ENCODE measurements around the gene JADE3.
A peak's percentile ranks its signal among the peaks of the same experiment; 100 is the strongest.

JADE3 gene

DNA sequence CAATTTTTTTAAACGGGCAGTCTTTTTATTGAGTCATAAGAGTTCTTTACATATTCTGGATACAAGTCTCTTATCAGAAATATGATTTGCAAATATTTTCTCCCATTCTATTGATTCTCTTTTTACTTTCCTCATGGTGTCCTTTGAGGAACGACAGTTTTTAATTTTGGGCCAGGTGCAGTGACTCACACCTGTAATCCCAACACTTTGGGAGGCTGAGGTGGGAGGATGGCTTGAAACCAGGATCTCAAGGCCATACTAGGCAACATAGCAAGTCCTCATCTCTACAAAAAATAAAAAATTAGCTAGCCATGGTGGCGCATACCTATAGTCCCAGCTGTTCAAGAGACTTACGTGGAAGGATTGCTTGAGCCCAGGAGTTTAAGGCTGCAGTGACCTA, 99.9 kb downstream of the JADE3 start:
- no peak overlapping the region for H3K27ac ChIP-seq
- ChIA-PET CTCF (no interaction called here), POLR2A (ENCODE audit: low non-redundant PET) (no interaction called here)
- DNase-seq (ENCODE audit: low spot score): no peak
- no peak for TF ChIP-seq CTCF (conservative IDR thresholded peaks at IDR 0.05; ENCODE audit: low read depth)

DNA sequence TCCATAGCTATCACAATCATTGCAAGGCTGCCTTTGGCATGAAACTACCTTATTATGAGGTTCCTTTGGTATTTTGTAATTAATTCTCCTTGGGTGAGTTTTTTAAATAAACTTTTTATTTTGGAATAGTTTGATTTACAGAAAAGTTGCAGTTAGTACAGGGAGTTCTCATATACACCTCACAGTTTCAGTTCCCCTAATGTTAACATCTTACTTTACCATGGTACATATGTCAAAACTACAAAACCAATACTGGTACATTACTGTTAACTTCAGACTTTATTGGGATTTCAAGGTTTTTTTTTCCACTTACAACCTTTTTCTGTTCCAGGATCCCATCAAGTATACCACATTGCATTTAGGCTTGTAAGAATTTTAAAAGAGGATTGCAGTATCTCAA, 114.0 kb downstream of the JADE3 start:
- CTCF ChIA-PET: interaction anchor here (0.7 kb wide), 1 partner anchor 111 kb away, joined by 3 read pairs; no protein-coding TSS in a partner anchor
- H3K27ac ChIP-seq: no peak overlapping the region
- TF ChIP-seq CTCF (conservative IDR thresholded peaks at IDR 0.05; ENCODE audit: low read depth): no peak
- POLR2A ChIA-PET (ENCODE audit: low non-redundant PET): no interaction called here
- no peak for DNase-seq (ENCODE audit: low spot score)

DNA sequence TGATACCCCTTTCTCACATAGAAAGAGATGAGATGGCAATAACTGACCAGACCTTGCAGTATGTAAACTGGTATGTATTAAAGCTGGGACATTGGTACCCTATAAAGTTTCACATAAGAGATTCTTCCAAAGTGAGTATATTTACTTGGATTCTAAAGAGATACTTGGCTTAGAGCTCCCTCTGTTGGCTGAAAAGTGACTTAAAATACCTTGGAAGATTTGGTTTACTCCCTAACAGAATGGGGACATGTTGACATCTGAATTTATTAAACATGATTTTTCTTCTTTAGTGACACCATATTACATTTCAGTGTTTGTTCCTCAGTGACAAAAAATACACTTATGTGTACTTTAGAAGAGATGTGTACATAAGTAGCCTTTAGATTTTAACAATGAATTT, 118.1 kb downstream of the JADE3 start:
- H3K27ac ChIP-seq: no peak overlapping the region
- TF ChIP-seq CTCF (conservative IDR thresholded peaks at IDR 0.05; ENCODE audit: low read depth): peak; percentile 56; the same call in 1 of the 2 replicates
- DNase-seq (ENCODE audit: low spot score): peak; percentile 36
- ChIA-PET POLR2A (ENCODE audit: low non-redundant PET) (no interaction called here), CTCF (interaction anchor here (0.5 to 1.4 kb wide), 10 partner anchors 10 to 1371 kb away, joined by 3 to 6 read pairs (median 3); no protein-coding TSS in a partner anchor)

DNA sequence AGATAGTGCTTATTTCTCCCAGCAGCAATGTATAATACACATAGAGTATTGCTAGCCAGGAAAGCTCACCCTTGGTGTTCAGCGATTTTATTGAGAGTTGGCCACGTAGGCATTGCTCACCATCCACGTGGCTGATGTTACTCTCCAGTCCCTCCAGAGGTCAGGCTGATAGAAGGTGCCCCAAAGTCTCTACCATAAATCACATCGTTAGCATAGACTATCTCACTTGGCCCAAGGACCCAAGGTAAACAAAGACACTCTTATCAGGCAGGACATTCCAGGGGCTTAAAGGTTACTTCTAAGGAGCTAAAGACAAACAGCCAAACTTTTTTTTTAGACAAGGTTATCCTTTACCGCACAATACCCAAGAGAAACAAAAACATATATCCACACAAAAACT, 135.8 kb downstream of the JADE3 start:
- DNase-seq (ENCODE audit: low spot score): no peak
- no peak for TF ChIP-seq CTCF (conservative IDR thresholded peaks at IDR 0.05; ENCODE audit: low read depth)
- no peak overlapping the region for H3K27ac ChIP-seq
- ChIA-PET CTCF (no interaction called here), POLR2A (ENCODE audit: low non-redundant PET) (no interaction called here)

DNA sequence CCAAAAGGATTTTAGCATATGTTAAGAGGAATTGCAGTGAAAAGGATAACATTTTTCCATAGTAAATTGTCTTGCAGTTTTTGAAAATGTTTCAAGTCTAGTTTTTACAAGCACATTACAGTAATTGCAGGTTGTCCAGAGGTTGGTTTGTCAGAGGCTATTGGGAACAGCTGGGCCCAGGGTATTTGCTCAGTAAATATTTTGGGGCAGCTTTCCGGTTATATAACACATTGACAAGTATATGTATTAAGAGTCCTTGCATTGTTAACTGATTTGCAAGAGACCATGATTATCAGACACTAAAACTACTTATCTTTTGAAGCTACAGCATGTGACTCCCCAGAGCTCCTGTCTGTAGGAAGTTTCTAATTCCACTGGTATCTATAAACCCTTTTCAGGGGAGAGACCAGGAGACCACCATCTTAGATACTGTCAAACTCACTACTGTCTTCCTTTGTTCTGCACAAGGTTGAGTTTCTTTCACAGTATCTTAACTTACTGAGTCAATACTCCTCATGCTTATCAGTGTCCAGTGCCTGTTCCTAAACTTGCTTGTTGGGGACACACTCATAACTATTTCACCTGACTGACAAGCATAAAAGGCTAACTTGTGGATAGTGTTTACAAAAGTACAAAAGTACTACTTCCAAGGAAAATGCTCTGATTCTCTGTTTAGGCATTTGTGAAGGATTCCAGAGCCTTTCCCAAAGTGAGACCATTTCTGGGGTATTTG, 147.1 kb downstream of the JADE3 start:
- TF ChIP-seq CTCF (conservative IDR thresholded peaks at IDR 0.05; ENCODE audit: low read depth): no peak
- no peak overlapping the region for H3K27ac ChIP-seq
- DNase-seq (ENCODE audit: low spot score): no peak
- ChIA-PET POLR2A (ENCODE audit: low non-redundant PET) (no interaction called here), CTCF (interaction anchor here (0.5 kb wide), 1 partner anchor 63 kb away, joined by 3 read pairs; no protein-coding TSS in a partner anchor)

DNA sequence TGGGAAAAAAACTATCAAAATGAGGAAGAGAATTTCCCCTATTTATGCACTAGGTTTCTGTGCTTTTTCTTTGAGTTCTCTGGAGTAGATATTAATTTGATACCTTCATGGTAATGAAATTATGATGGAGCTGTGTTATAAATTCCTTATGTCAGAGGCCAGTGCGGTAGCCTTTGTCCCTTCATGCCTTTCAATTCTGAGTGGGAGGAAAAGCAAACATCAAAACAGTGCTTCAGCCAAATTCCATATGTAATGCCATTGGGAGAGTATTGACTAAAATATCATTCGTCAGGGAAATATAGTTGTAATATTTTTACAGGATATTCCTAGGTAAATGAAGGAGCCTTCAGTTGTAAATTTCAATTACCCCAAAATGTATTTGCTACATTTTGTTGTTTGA, 148.5 kb downstream of the JADE3 start:
- H3K27ac ChIP-seq: no peak overlapping the region
- TF ChIP-seq CTCF (conservative IDR thresholded peaks at IDR 0.05; ENCODE audit: low read depth): no peak
- CTCF ChIA-PET: interaction anchor here (0.7 kb wide), 1 partner anchor 317 kb away, joined by 4 read pairs; no protein-coding TSS in a partner anchor
- DNase-seq (ENCODE audit: low spot score): no peak
- POLR2A ChIA-PET (ENCODE audit: low non-redundant PET): no interaction called here
